ENCODE measurements around the gene RBM43. TPM values are rescaled to one million over a fixed set of nuclear protein-coding genes. Genes with fewer than 3 reads are reported as not detected.

The RBM43 gene
- total RNA-seq, 2 donors from 2014 or later = 6.2 to 6.4 TPM

- Histone ChIP-seq H3K9me3 (no peaks in the 10 kb centered on the region), H3K4me1 (replicated peaks) (no peaks in the 10 kb centered on the region), H3K27ac (no peak overlapping the region), H3K27me3 (replicated peaks; ENCODE audit: insufficient read depth) (no peaks in the 10 kb centered on the region), H3K36me3 (no peaks in the 10 kb centered on the region), H3K4me3 (no peak overlapping the region)
- intact Hi-C loops (cut with DNase I) = no loop called here
- DNase-seq (ENCODE audit: low spot score) = no peak
- 90% methylated on average over 3 of the region's 3 CpGs for WGBS
- no peak for TF ChIP-seq POLR2A (IDR thresholded peaks at IDR 0.05)
- TF ChIP-seq POLR2AphosphoS5 (IDR thresholded peaks at IDR 0.05) = no peak
- no peak for TF ChIP-seq CTCF (IDR thresholded peaks at IDR 0.05)
Observed at GRCh38 chr2:151258121-151258520, 3.5 kb downstream of the RBM43 start.

- H3K36me3 ChIP-seq = no peaks in the 10 kb centered on the region
- no peaks in the 10 kb centered on the region for H3K27me3 ChIP-seq (replicated peaks; ENCODE audit: insufficient read depth)
- no peak for DNase-seq (ENCODE audit: low spot score)
- H3K4me1 ChIP-seq (replicated peaks) = no peaks in the 10 kb centered on the region
- no peak for TF ChIP-seq POLR2AphosphoS5 (IDR thresholded peaks at IDR 0.05)
- no peak for TF ChIP-seq CTCF (IDR thresholded peaks at IDR 0.05)
- TF ChIP-seq POLR2A (IDR thresholded peaks at IDR 0.05) = no peak
- intact Hi-C loops (cut with DNase I) = no loop called here
- H3K4me3 ChIP-seq = no peak overlapping the region
- H3K27ac ChIP-seq = no peak overlapping the region
- no peaks in the 10 kb centered on the region for H3K9me3 ChIP-seq
- 97% methylated on average over 1 of the region's 1 CpG for WGBS
Observed at GRCh38 chr2:151252646-151253045, 9.0 kb downstream of the RBM43 start.

- intact Hi-C loops (cut with DNase I) = no loop called here
- H3K27ac ChIP-seq = no peak overlapping the region
- TF ChIP-seq POLR2AphosphoS5 (IDR thresholded peaks at IDR 0.05) (no peak), CTCF (IDR thresholded peaks at IDR 0.05) (no peak), POLR2A (IDR thresholded peaks at IDR 0.05) (no peak)
Observed at GRCh38 chr2:151251012-151251411, 10.7 kb downstream of the RBM43 start.

GRCh38 chr2:151247432-151247831, 14.2 kb downstream of the RBM43 start:
- no peak for TF ChIP-seq POLR2A (IDR thresholded peaks at IDR 0.05)
- TF ChIP-seq POLR2AphosphoS5 (IDR thresholded peaks at IDR 0.05) = no peak
- TF ChIP-seq CTCF (IDR thresholded peaks at IDR 0.05) = no peak
- no peaks in the 10 kb centered on the region for H3K9me3 ChIP-seq
- no peaks in the 10 kb centered on the region for H3K4me1 ChIP-seq (replicated peaks)
- H3K27ac ChIP-seq = no peak overlapping the region
- H3K36me3 ChIP-seq = no peaks in the 10 kb centered on the region
- no peaks in the 10 kb centered on the region for H3K27me3 ChIP-seq (replicated peaks; ENCODE audit: insufficient read depth)
- intact Hi-C loops (cut with DNase I) = no loop called here
- DNase-seq (ENCODE audit: low spot score) = no peak
- H3K4me3 ChIP-seq = no peak overlapping the region

More at GRCh38 chr2:151251012-151251411, 10.7 kb downstream of the RBM43 start:
- no peak for DNase-seq (ENCODE audit: low spot score)
- Histone ChIP-seq H3K4me3 (no peak overlapping the region), H3K9me3 (no peaks in the 10 kb centered on the region), H3K36me3 (no peaks in the 10 kb centered on the region), H3K27me3 (replicated peaks; ENCODE audit: insufficient read depth) (no peaks in the 10 kb centered on the region), H3K4me1 (replicated peaks) (no peaks in the 10 kb centered on the region)
- WGBS = 68% methylated on average over 1 of the region's 1 CpG

GRCh38 chr2:151246152-151246551, 15.5 kb downstream of the RBM43 start:
- Histone ChIP-seq H3K9me3 (no peaks in the 10 kb centered on the region), H3K4me1 (replicated peaks) (no peaks in the 10 kb centered on the region), H3K36me3 (no peaks in the 10 kb centered on the region), H3K27ac (no peak overlapping the region), H3K4me3 (no peak overlapping the region), H3K27me3 (replicated peaks; ENCODE audit: insufficient read depth) (no peaks in the 10 kb centered on the region)
- DNase-seq (ENCODE audit: low spot score) = no peak
- intact Hi-C loops (cut with DNase I) = no loop called here
- 89% methylated on average over 1 of the region's 1 CpG for WGBS
- TF ChIP-seq POLR2A (IDR thresholded peaks at IDR 0.05) (no peak), CTCF (IDR thresholded peaks at IDR 0.05) (no peak), POLR2AphosphoS5 (IDR thresholded peaks at IDR 0.05) (no peak)
